COLO829 (cell line): Measurements from ENCODE around the gene ANKRD13B.
"Not testable (repeated sequence)": the region's sequence is repeated elsewhere in the genome, so short reads cannot be mapped to it uniquely, and the experiment has no call there.

Experiments used
- DNase-seq: peaks from one replicate; pipeline ENCODE4 v3.0.0; 2012; ENCODE audit warnings: low spot score

The ANKRD13B gene

DNA sequence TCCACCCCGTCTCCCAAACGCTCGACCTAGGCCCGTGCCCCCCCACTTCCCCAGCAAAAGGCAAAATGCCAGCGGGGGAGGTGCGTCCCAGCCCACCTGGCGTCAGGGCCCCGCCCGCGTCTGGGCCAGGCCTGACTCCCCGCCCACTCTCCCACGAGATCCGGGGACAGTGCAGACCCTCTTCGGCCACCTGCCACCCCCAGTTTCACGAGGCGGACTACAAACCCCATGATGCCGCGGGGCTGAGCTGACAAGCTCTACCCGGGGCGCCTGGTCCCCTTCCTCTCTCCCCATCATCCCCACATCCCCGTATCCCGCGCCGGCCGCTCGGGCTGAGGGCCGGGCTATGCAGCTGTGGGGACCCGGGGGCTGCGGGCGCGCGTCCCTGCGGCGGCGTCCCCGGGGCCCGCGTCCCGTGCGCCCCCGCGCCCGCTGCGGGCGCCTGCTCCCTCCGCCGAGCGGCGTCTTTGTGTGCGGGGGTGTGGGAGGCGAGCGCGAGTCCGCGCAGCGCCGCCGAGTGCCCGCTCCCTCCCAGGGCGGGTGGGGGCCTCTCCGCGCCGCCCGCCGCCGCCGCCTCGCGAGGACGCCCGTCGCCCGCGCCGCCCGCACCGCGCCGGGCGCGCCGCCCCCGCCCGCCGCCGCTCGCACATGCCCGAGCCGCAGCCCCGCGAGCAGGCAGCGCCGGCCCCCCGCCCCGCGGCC, at the start of gene ANKRD13B:
Gene ANKRD13B (plus strand): TSS at position 283 of the 702 bp plus-strand sequence. CDS start 490 bp downstream, outside the sequence.
- no peak for DNase-seq

DNA sequence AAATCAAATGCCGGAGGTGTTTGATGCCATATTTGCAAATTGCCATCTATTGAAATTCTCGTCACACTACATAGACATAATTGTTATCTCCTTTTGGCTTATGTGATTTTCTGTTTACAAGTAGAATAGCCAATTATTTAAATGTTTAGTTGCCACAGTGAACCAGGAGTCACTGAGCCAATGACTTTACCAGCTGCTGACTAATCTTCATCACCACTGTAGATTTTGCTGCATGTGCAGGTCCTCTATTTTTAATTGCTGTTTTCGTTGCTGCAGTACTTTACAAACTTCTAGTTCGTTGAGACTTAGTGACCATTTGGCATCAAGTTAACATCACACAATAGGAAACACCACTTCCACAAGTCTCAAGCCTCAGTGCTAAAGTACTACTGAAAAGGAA, 48.9 kb upstream of the ANKRD13B start:
- no peak for DNase-seq

DNA sequence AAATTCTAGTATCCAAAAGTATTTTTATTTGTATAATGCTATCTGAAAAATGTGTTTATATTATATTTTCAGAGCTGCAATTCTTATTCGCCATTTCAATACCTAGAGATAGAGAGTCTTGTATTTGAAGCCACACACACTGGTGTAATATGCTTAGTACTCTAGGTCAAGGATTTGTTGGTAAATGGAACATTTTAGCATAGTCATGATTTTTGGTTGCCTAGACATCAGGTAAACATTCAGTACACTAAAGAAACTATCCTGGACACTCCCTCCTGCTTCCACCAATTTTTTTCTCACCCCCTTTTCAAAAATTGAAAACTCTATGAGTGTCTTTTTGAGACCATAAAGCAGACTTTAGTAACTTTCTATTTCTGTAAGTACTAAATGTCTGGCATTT, 46.8 kb upstream of the ANKRD13B start:
- no peak for DNase-seq

DNA sequence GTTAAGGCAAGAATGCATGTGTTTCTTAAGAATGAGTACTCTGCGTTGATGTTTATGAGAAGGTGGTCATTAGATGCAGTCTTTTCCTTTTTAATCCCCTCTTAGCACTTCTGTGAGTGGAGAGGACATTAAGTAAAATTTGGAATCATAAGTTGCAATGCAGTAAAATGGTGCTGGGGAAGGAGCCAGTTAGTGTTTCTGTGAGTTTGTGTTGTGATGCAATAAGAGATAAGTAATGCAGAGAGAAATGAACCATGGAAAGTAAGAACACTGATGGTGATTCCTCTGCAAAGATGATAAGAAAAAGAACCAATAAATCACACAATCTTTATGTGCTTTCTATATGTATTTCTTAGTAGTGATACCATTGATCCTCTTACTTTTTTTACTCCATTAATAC, 46.1 kb upstream of the ANKRD13B start:
- no peak for DNase-seq

DNA sequence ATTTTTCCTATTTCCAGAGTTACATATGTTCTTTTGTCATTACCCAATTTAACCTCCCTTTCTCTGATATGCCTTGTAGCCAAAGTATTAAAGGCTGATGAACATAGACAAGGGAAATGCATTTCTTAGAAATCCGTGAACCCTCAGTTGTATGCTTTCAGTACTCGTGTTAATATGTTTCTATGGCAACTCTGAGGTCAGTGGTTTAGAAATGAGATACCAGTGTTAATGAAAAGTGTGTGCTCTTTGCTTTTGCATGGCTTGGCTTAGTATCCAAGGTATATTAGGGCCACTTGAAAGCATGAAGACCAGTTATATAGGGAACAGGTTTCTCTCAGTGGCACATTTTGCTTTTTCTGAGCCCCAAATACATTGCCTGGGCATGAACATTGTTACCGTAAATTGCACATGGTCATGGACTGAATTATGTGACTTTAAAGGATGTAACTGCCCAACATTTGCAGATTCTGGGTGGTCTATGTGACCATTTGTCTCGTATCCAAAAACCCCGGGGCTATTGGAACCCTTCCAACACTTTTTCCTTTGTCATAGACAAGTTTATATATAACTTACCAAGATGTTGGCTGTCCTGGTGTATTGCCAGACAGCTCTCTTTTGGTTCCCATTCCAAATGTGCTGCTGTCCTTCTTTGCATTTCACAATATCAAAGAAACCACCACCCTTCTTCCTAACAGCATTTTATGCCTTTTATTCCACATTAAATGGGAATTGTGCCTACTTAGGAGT, 43.6 kb upstream of the ANKRD13B start:
- DNase-seq = no peak

DNA sequence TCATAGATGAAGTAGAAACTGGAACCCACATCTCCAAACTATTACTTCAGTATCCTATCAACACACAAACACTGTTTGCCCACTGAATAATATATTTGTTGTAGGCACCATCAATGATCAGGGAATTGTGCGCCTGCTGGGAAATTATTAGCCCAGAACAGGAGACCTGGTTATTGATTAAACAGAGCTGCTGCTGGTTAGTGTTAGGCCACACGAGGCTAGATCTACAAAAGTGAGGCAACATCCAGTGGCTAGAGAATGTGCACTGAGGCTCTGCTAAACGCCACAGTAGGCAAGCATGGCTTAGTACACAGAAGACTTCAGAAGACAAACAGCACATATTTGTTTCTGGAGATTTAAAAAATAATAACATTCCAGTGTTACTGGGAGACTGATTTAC, 37.1 kb upstream of the ANKRD13B start:
- no peak for DNase-seq

DNA sequence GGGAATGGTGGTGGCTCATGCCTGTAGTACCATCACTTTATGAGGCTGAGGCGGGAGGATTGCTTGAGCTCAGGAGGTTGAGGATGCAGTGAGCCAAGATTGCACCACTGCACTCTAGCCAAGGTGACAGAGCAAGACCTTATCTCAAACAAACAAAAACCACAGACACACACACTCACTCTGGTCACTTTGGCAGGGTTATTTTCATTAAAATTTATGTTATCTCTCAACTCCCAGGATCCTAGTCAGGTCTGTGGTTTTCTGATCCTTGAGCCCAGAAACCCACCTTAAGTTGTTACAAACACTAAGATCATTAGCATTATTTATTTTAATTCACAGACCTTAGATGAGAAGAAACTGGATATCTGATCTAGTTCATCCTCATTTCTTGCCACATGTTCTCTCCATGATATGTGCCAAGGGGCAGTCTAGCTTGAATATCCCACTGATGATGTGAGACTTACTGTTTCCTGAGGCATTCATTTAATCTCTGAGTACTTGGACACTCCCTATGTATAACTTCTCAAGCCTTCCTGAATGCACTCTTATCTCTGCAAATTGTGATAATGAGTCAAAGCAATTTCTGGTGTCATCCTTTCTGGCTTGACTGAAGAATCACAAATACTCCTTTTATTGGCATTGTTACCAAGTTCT, 35.7 kb upstream of the ANKRD13B start:
- no peak for DNase-seq

DNA sequence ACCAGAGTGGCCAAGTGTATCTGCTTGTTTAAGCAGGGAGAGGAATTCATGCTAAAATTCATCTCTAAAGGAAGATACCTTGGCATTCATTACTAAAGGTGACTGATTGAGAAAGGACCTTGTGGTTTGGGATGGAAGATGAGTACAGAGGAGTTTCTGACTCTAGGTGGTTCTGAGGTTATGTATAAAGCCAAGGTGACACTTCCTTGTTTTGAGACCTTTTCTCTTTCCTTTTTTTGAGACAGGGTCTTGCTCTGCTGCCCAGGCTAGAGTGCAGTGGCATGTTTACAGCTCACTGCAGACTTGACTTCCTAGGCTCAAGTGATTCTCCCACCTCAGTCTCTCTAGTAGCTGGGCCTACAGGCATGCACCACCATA, 35.2 kb upstream of the ANKRD13B start:
- DNase-seq = no peak

DNA sequence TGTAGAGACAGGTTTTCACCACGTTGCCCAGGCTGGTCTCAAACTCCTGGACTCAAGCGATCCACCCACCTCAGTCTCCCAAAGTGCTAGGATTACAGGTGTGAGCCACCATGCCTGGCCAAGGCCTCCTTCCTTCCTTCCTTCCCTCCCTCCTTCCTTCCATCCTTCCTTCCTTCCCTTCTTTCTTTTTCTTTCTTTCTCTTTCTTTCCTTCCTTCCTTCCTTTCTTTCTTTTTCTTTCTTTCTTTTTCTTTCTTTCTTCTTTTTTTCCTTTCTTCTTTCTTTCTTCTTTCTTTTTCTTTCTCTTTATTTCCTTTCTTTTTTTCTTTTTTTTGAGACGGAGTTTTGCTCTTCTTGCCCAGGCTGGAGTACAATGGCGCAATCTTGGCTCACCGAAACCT, 34.8 kb upstream of the ANKRD13B start:
- DNase-seq = not testable (repeated sequence)

DNA sequence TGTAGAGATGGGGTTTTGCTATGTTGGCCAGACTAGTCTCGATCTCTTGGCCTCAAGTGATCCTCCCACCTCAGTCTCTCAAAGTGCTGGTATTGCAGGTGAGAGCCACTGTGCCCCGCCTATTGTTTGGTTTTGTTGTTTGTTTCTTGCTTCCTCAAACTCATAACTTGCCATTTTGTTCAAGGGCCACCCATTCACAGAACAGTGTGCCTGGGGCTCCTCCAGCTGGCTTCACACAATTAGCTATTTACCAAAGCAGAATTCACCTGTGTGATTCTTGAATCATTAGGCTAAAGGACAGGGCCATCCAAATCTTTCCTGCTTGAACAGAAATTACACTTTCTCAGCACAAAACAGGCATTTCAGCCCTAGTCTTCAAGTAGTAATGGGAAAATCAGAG, 33.3 kb upstream of the ANKRD13B start:
- DNase-seq = no peak

DNA sequence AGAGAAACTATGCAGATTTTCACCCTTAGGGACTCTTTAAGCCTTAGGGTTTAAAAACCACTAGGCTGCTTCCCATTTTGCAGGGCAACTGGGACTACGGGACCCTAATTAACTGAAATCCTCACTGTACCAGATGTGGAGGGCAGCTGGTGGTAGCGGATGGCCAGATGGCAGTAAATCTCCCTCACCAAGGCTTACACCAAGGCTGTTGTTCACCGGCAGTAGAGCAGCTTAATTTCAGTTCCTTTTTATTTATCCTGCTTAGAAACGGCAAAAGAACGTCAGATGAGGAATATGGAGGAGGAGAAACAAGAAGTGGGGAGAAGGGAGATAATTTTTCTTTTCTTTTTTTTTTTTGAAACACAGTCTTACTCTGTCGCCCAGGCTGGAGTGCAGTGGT, 32.6 kb upstream of the ANKRD13B start:
- no peak for DNase-seq

DNA sequence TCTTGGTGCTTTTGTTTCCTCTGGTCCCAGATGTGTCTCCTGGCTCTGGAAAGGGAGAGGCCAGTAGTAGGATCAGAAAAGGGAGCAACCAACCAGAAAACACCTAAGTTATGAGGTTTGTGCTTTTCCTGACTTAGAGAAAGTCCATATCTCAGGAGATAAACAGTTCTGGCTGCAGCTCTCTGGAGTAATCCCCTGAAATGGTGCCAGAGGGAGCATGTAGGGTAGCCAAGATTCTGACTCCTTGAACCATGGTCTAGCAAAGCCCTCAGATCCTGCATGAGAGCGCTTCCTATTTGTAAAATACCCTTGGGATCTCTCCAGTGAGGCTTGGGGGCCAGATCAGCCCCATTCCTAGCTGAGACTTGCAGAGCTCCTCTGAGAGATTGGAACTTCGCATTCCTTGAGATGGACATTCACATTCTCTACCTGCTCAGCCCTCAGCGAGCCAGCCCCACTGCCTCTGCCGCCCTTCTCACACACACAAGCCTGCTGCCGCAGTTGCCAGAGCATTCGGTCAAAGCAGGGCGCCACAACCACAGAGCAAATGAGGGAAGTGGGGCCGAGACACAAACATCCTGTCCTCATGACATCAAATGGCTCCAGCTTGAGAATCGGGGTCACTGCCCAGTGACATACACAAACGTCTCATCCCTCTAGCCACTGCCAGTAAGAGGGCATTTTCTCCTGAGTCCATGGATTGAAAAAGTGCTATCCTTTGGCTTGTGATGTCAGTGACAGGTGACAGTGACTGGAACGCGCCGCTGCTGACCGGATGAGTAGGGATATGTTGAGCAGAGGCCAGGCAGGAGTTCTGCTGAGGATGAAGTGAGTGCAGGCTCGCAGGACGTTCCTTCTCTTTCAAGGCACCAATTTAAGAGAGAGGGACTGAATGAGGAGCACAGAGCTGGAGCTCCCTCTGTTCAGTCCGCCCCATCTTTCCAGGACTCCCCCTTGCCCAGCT, 31.1 kb upstream of the ANKRD13B start:
- DNase-seq = no peak

DNA sequence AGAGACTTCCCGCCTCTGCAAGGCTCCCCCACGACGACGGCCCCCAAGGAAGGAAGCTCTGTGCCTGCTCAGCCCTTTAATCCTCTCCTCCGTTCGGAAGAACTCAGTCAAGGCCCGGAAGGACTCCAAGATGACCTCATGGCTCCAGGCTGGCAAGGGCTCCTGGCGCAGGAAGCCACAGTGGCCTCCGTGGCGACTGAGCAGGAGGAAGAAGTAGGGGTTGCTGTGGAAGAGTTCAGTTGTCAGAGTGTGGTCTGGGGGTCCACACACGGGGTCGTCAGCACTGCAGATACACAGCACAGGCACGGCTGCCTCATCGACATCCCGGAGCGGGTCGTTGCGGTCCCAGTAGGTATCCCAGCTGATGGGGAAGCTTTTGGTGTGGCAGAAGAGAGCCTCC, 30.3 kb upstream of the ANKRD13B start:
- DNase-seq = no peak

DNA sequence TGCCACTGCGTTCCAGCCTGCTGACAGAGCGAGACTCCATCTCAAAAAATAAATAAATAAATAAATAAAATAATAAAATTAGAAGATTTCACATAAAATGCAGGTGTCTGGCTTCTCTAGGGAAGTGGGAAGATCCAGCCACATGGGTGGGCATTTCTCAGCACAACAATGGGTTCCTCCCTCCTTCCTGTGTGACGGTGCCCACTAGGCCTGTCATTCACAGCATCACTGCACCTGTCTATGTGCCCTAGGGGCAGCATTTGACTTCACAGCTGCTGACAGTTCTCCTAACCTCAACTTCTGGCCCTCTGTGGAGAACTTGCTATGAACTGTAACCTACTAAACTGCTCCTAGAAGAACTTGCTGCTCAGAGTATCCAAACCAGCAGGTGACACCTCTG, 29.1 kb upstream of the ANKRD13B start:
- no peak for DNase-seq

DNA sequence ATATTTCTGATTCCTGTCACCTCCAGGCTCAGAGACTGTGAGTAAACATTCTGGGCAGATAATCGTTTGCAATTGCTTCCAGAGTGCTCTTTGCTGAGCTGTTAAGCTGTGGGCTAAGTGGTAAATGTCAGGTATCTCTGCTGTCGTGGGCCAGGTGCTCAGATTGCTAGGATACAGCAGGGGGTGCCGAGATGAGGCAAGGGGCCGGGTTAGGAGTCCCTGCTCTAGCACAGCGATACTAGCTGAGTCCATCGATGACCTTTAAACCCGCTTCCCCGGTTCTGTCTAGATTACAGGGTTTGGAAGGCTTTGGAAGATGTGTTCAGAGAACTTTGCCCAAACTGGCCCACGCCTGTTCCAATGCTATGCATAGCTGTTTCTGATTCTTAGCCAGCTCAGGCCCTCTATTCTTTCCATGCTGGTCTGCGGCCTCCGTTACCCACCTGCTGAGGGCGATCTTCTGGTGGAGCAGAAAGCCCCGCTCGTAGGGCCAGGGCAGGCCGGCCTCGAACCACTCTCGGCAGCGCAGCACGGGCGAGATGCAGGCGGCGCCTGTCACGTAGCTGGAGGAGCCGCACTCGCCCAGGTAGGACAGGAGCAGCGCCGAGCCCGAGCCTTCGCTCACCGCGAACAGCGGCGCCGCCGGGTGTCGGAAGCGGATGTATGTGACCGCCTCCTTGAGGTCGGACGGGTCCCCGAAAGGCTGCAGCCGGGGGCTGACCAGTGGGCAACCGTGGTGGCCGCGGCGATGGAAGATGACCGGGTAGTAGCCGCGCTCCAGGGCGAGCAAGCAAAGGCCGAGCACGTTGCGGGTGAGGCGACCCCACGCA, 27.1 kb upstream of the ANKRD13B start:
- no peak for DNase-seq

DNA sequence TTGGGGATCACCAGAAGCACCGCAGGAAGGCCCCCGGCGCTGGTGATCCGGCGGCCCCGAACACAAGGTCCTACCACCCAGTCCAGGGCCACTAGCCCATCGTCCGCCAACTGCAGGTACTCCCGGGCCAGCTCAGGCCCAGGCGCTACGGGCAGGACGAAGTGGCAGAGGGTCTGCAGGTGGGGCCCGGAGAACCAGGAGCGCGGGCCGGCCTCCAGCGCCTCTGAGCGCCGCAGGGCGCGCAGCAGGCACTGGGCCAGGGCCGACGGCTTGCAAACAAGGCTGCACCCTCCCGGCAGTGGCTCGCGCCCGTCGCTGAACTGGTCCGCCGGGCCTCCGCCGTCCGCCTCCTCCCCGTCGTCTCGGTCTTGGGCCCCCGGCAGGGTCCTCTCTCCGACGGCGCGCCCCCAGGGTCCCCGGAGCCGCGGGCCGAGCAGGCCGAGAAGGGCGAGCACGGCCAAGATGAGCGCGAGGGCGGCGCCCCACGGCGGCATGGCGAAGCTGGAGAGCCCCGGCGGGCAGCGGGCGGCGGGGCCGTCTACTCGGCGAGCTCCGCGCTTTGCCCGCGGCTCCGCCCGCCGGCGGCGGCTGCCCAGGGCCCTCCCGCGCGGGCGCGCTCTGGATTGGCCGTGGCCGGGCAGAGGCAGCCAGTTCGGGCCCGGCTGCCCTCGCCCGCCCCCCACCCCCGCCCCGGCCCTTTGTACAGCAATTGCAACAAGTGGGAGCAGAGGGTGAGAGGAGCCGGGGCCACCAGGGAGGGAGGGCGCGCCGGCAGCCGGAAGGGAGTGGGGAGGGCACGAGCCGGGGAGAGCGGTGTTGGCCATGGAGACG, 26.2 kb upstream of the ANKRD13B start, which contains the start of gene ABHD15:
Gene ABHD15 (minus strand): TSS at position 565 of the 831 bp plus-strand sequence. CDS start 71 bp downstream, at position 494.
- DNase-seq = no peak

DNA sequence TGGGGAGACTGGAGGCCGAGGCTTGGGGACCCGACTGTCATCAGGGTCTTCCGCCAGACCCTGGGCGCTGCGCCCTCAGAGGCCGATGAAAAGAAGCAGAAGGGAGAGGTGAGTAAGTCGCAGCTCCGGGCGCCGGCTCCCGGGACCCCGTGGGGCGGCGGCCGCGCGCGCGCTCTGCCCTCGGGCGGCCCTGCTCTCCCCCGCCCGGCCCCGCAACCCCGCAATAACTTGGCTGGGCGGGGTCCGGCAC, 25.7 kb upstream of the ANKRD13B start:
- no peak for DNase-seq

DNA sequence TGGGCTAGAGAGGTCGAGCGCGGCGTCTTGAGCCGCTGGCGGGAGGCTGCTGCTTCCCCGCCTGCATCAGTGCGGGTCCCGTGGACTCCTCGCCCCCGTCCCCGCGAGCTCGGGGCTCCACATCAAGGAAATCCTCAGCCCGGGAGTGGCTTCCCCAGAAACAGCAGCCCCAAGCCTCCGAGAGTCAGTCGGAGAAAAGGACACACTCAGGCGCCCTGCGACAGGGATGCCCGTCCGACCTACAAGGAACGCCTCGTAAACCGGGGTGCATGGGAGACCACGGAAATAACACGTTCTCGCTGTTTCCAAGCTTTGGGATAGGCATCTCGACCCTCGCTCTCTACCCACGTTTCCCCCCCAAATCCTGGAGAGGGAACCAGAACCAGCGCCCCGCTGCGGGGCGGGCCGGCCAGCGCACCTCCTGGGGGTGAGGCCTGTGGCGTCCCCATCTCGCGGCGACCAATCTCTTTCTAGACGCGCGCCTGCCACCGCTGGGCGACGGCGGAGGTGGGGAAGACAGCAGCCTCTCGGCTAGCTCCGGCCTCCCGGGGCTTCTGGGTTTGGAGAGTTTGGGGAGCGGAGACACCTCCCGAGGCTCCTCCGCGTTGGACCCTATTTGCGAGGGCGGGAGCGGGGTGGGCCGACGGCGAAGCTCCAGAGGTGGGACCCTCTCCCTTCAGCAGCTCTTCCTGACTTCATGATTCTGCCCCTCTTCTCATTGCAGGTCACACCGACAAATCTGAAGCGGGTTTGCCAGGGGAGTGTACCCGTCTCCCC, 25.2 kb upstream of the ANKRD13B start:
- DNase-seq = no peak
